Renal cortical epithelial cell (primary cell): ENCODE data around the gene DYNLT3. TPM values are rescaled to one million over a fixed set of nuclear protein-coding genes. Genes with fewer than 3 reads are reported as not detected.
A peak's percentile ranks its signal among the peaks of the same experiment; 100 is the strongest.

Experiments used
- DNase-seq: peaks from one replicate; pipeline ENCODE4 v3.0.0-alpha.2; 2011; ENCODE audit warnings: low read depth
- total RNA-seq: library from RNA; depleted of rRNA; stranded (reverse); fragments of >200 nt; gene quantifications from 2 replicates; pipeline ENCODE4 v1.2.3, GENCODE V29; 2014

The DYNLT3 gene
- total RNA-seq, 1 donor from 2014 or later, result 49.9 TPM

- DNase-seq, result no peak
Measured at GRCh38 chrX:37844622-37845021, 2.7 kb downstream of the DYNLT3 start.

GRCh38 chrX:37840931-37841330 is 6.4 kb downstream of the DYNLT3 start:
- DNase-seq, result no peak

GRCh38 chrX:37834937-37835336 is 12.4 kb downstream of the DYNLT3 start:
- DNase-seq, result peak; percentile 1

GRCh38 chrX:37830371-37830770 is 17.0 kb downstream of the DYNLT3 start:
- peak; percentile 0 for DNase-seq

- no peak for DNase-seq
Measured at GRCh38 chrX:37829721-37830120, 17.6 kb downstream of the DYNLT3 start.

GRCh38 chrX:37825215-37825842 is 22.0 kb downstream of the DYNLT3 start:
- DNase-seq, result peak; percentile 9

GRCh38 chrX:37824491-37825214 is 22.7 kb downstream of the DYNLT3 start:
- DNase-seq, result no peak

GRCh38 chrX:37820646-37821045 is 26.7 kb downstream of the DYNLT3 start:
- no peak for DNase-seq

GRCh38 chrX:37818031-37818430 is 29.3 kb downstream of the DYNLT3 start:
- no peak for DNase-seq

- DNase-seq, result no peak
Measured at GRCh38 chrX:37817579-37817978, 29.8 kb downstream of the DYNLT3 start.

- DNase-seq, result no peak
Measured at GRCh38 chrX:37817176-37817575, 30.2 kb downstream of the DYNLT3 start.

- DNase-seq, result no peak
Measured at GRCh38 chrX:37816766-37817165, 30.6 kb downstream of the DYNLT3 start.

GRCh38 chrX:37815366-37815765 is 32.0 kb downstream of the DYNLT3 start:
- no peak for DNase-seq

GRCh38 chrX:37813570-37813969 is 33.8 kb downstream of the DYNLT3 start:
- no peak for DNase-seq

- DNase-seq, result no peak
Measured at GRCh38 chrX:37812110-37812509, 35.3 kb downstream of the DYNLT3 start.

- no peak for DNase-seq
Measured at GRCh38 chrX:37809970-37810369, 37.4 kb downstream of the DYNLT3 start.

- DNase-seq, result no peak
Measured at GRCh38 chrX:37803057-37803456, 44.3 kb downstream of the DYNLT3 start.

GRCh38 chrX:37802028-37802427 is 45.3 kb downstream of the DYNLT3 start:
- no peak for DNase-seq

GRCh38 chrX:37800717-37801116 is 46.7 kb downstream of the DYNLT3 start:
- DNase-seq, result no peak

GRCh38 chrX:37799936-37800335 is 47.4 kb downstream of the DYNLT3 start:
- no peak for DNase-seq

GRCh38 chrX:37796805-37797204 is 50.6 kb downstream of the DYNLT3 start:
- peak; percentile 2 for DNase-seq

GRCh38 chrX:37796310-37796709 is 51.1 kb downstream of the DYNLT3 start:
- peak; percentile 39 for DNase-seq
